Left ventricle myocardium inferior (tissue), 1 donor: ENCODE data around the gene PLEKHM3. TPM values are rescaled to one million over a fixed set of nuclear protein-coding genes. Genes with fewer than 3 reads are reported as not detected.

Experiments
- DNase-seq: peaks from one replicate; pipeline ENCODE4 v3.0.0-alpha.2; 2020
- H3K27ac ChIP-seq: fragments of 200-600 bp; replicated peaks from 2 replicates; pipeline ENCODE4 v1.8.0; 2021
- H3K27me3 ChIP-seq: fragments of 200-600 bp; 2 replicates; pipeline ENCODE4 v1.8.0; 2021; ENCODE audit warnings: low read depth
- H3K36me3 ChIP-seq: fragments of 200-600 bp; 2 replicates; pipeline ENCODE4 v1.8.0; 2021
- H3K4me1 ChIP-seq: fragments of 200-600 bp; 2 replicates; pipeline ENCODE4 v1.8.0; 2021
- H3K4me3 ChIP-seq: fragments of 200-600 bp; 2 replicates; pipeline ENCODE4 v1.8.0; 2021; ENCODE audit warnings: mild to moderate bottlenecking, moderate library complexity
- H3K9me3 ChIP-seq: fragments of 200-600 bp; replicated peaks from 2 replicates; pipeline ENCODE4 v1.8.0; 2021
- CTCF ChIP-seq: fragments of 200-600 bp; IDR thresholded peaks from 2 replicates; pipeline ENCODE4 v1.8.0; 2021; ENCODE audit warnings: antibody characterized with exemption, mild to moderate bottlenecking, borderline replicate concordance
- intact Hi-C: fragments of 100-400 bp; cut with micrococcal nuclease; formaldehyde crosslinking; loops from one replicate; pipeline ENCODE4 v1.11.0; 2022
- total RNA-seq: library from RNA; stranded (reverse); fragmentation: NEBNext Ultra II Directional; extraction: Animal tissue kit (Norgen Biotek cat#: 25700); gene quantifications from one replicate; pipeline ENCODE4 v1.2.1, GENCODE V29; 2021
- donor health status: DM: no; HTN: yes; CAD: no; lungs with severe emphysema.

The PLEKHM3 gene
- total RNA-seq, 1 donor from 2014 or later, result 12.9 TPM

GRCh38 chr2:208000701-208001395 is 24.5 kb downstream of the PLEKHM3 start:
- intact Hi-C loops, result no loop called here
- peaks cover 52% of the 10 kb centered on the region for H3K4me1 ChIP-seq
- no peak for DNase-seq
- no peak overlapping the region for H3K4me3 ChIP-seq
- H3K27me3 ChIP-seq, result no peaks in the 10 kb centered on the region
- no peak for TF ChIP-seq CTCF
- H3K9me3 ChIP-seq, result no peaks in the 10 kb centered on the region
- peaks cover 38% of the 10 kb centered on the region for H3K36me3 ChIP-seq
- H3K27ac ChIP-seq, result no peak overlapping the region

- H3K4me3 ChIP-seq, result no peak overlapping the region
- no peak for DNase-seq
- H3K27ac ChIP-seq, result no peak overlapping the region
- H3K36me3 ChIP-seq, result peaks cover 38% of the 10 kb centered on the region
- peaks cover 48% of the 10 kb centered on the region for H3K4me1 ChIP-seq
- TF ChIP-seq CTCF, result no peak
- intact Hi-C loops, result no loop called here
- no peaks in the 10 kb centered on the region for H3K9me3 ChIP-seq
- no peaks in the 10 kb centered on the region for H3K27me3 ChIP-seq
These were observed 28.5 kb downstream of the PLEKHM3 start for GRCh38 chr2:207996848-207997247.

GRCh38 chr2:207995887-207996286 is 29.4 kb downstream of the PLEKHM3 start:
- intact Hi-C loops, result no loop called here
- peaks cover 46% of the 10 kb centered on the region for H3K4me1 ChIP-seq
- H3K4me3 ChIP-seq, result no peak overlapping the region
- peaks cover 31% of the 10 kb centered on the region for H3K36me3 ChIP-seq
- H3K9me3 ChIP-seq, result no peaks in the 10 kb centered on the region
- H3K27me3 ChIP-seq, result no peaks in the 10 kb centered on the region
- DNase-seq, result no peak
- TF ChIP-seq CTCF, result no peak
- H3K27ac ChIP-seq, result no peak overlapping the region

GRCh38 chr2:207993151-207993763 is 32.1 kb downstream of the PLEKHM3 start:
- intact Hi-C loops, result no loop called here
- peaks cover 8% of the 10 kb centered on the region for H3K36me3 ChIP-seq
- no peaks in the 10 kb centered on the region for H3K9me3 ChIP-seq
- no peaks in the 10 kb centered on the region for H3K27me3 ChIP-seq
- DNase-seq, result no peak
- no peak for TF ChIP-seq CTCF
- peaks cover 47% of the 10 kb centered on the region for H3K4me1 ChIP-seq
- H3K4me3 ChIP-seq, result no peak overlapping the region
- no peak overlapping the region for H3K27ac ChIP-seq

- Histone ChIP-seq H3K27ac (no peak overlapping the region), H3K36me3 (no peaks in the 10 kb centered on the region), H3K4me3 (no peak overlapping the region), H3K4me1 (peaks cover 35% of the 10 kb centered on the region), H3K9me3 (no peaks in the 10 kb centered on the region), H3K27me3 (no peaks in the 10 kb centered on the region)
- intact Hi-C loops, result no loop called here
- TF ChIP-seq CTCF, result no peak
- DNase-seq, result no peak
These were observed 33.4 kb downstream of the PLEKHM3 start for GRCh38 chr2:207991944-207992343.
